Prostate gland (tissue), 2 donors: ENCODE measurements around the gene FAM83C.
A peak's percentile ranks its signal among the peaks of the same experiment; 100 is the strongest.

Experiments
- CTCF ChIP-seq, 4 experiments: fragments of 200-600 bp in 2 of 4; fragments of 450-650 bp in 2 of 4; sonication (generic) in 2 of 4; IDR thresholded peaks; 1 replicate in 3 of 4; 2 replicates in 1 of 4; pipeline ENCODE4 v1.5.1; 2016 to 2019; ENCODE audit warnings: antibody characterized with exemption in 4 of 4, mild to moderate bottlenecking in 2 of 4, moderate library complexity in 2 of 4
- POLR2A ChIP-seq: fragments of 450-650 bp; IDR thresholded peaks from one replicate; pipeline ENCODE4 v1.6.1; 2016; ENCODE audit warnings: antibody characterized with exemption, mild to moderate bottlenecking
- POLR2AphosphoS5 ChIP-seq: sonication (generic); formaldehyde crosslinking; IDR thresholded peaks from one replicate; pipeline ENCODE4 v1.6.1; 2017; ENCODE audit warnings: antibody characterized with exemption

DNA sequence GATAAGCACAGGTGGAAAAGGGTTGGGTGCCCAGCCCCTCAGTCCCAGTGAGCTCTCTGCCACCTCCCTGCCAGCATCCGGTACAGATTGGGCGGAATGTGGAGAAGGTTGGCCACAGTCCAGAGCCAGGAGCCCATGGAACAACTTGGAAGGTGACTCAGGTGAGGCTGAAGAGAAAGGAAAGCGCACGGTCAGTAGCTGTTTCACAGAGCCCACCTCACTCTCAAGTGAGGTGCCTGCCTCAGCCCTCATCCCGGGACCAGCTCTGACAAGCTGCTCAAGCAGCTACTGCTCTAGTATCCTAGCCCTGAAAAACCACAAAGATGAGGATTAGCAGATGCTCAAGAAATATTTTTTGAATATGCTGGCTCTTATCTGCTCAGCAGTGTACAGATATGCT is 13.2 kb downstream of the FAM83C start:
- TF ChIP-seq CTCF (IDR thresholded peaks at IDR 0.05) (no peak), POLR2A (no peak), POLR2AphosphoS5 (peak; percentile 22)
